Natural killer cell (primary cell): ENCODE measurements around the gene TBX2. TPM values are rescaled to one million over a fixed set of nuclear protein-coding genes. Genes with fewer than 3 reads are reported as not detected.

Source experiments
- ATAC-seq, 3 donors: fragments of 150-1000 bp in 2 of 3; fragments of 200-7000 bp in 1 of 3; cut with Tn5 transposase; 1 replicate in 1 of 3; 2 replicates in 2 of 3; pipeline ENCODE4 v1.10.0; 2021; ENCODE audit warnings: mild to moderate bottlenecking in 2 of 3, moderate library complexity in 2 of 3
- DNase-seq, 2 donors: peaks; one replicate each; pipeline versions ENCODE4 v3.0.0 to v3.0.0-alpha.2; 2013 to 2021; ENCODE audit warnings: mixed read lengths in 1 of 2
- H3K27ac ChIP-seq: one replicate; pipeline ENCODE4 v1.5.1; 2013; ENCODE audit warnings: mild to moderate bottlenecking, low read length
- H3K27me3 ChIP-seq: one replicate; pipeline ENCODE4 v1.6.1; 2013; ENCODE audit warnings: low read length; ENCODE audit not compliant: control insufficient read depth, insufficient read depth
- H3K36me3 ChIP-seq: one replicate; pipeline ENCODE4 v1.6.1; 2013; ENCODE audit warnings: low read length; ENCODE audit not compliant: control insufficient read depth, insufficient read depth
- H3K4me1 ChIP-seq: one replicate; pipeline ENCODE4 v1.6.1; 2013; ENCODE audit warnings: low read length; ENCODE audit not compliant: control insufficient read depth, insufficient read depth
- H3K4me3 ChIP-seq: one replicate; pipeline ENCODE4 v1.5.1; 2013; ENCODE audit warnings: low read length
- H3K9me3 ChIP-seq: one replicate; pipeline ENCODE4 v1.6.1; 2013; ENCODE audit warnings: low read length; ENCODE audit not compliant: control insufficient read depth, insufficient read depth
- H3K27ac Mint-ChIP-seq, 2 donors: one replicate each; pipeline ENCODE4 v1.8.0; 2022; ENCODE audit warnings: mild to moderate bottlenecking in 2 of 2, mixed read lengths in 2 of 2, moderate library complexity in 1 of 2
- H3K27me3 Mint-ChIP-seq, 2 donors: one replicate each; pipeline ENCODE4 v1.8.0; 2022; ENCODE audit warnings: low read depth in 2 of 2, mixed read lengths in 2 of 2
- H3K36me3 Mint-ChIP-seq: one replicate; pipeline ENCODE4 v1.8.0; 2022; ENCODE audit warnings: mixed read lengths
- H3K4me1 Mint-ChIP-seq, 2 donors: one replicate each; pipeline ENCODE4 v1.8.0; 2022; ENCODE audit warnings: mixed read lengths in 2 of 2
- H3K4me3 Mint-ChIP-seq: one replicate; pipeline ENCODE4 v1.8.0; 2022; ENCODE audit warnings: mild to moderate bottlenecking, moderate library complexity, mixed read lengths
- H3K9me3 Mint-ChIP-seq, 2 donors: one replicate each; pipeline ENCODE4 v1.8.0; 2022; ENCODE audit warnings: mixed read lengths in 2 of 2
- CTCF ChIP-seq: fragments of 200-600 bp; IDR thresholded peaks from one replicate; pipeline ENCODE4 v1.8.0; 2022; ENCODE audit warnings: antibody characterized with exemption
- WGBS: methylation state at CpG from one replicate; pipeline ENCODE4 v1.1.7; 2013; ENCODE audit warnings: missing lambda C conversion rate; ENCODE audit not compliant: insufficient coverage; 5-methylcytosine and 5-hydroxymethylcytosine counted together
- intact Hi-C: fragments of 100-400 bp; cut with micrococcal nuclease; formaldehyde crosslinking; loops from one replicate; pipeline ENCODE4 v1.14.2; 2022
- total RNA-seq, 4 donors: library from RNA; stranded (reverse); fragments of 120-200 nt in 1 of 4; gene quantifications; one replicate each; pipeline versions ENCODE4 v1.2.3 to v1.2.4, GENCODE V29; 2013 to 2022

TBX2 gene
- total RNA-seq, 3 donors from 2014 or later (not counting 1 experiment from before 2014, with no cell fraction given), result 0.09 to 0.23 TPM; not detected in 1

GRCh38 chr17:61401389-61402072 lies 1.9 kb downstream of the TBX2 start:
- Mint-ChIP-seq H3K27me3 (peaks cover 33 to 46% of the 10 kb centered on the region in 2 donors), H3K4me3 (no peak overlapping the region), H3K9me3 (no peaks in the 10 kb centered on the region), H3K4me1 (peaks cover 27% of the 10 kb centered on the region in 2 donors), H3K36me3 (no peaks in the 10 kb centered on the region), H3K27ac (no peak overlapping the region)
- intact Hi-C loops, result no loop called here
- H3K36me3 ChIP-seq, result no peaks in the 10 kb centered on the region
- no peaks in the 10 kb centered on the region for H3K9me3 ChIP-seq
- no peak for TF ChIP-seq CTCF
- H3K27me3 ChIP-seq, result peaks cover 66% of the 10 kb centered on the region
- no peak overlapping the region for H3K27ac ChIP-seq
- DNase-seq (no peak), ATAC-seq (no peak)
- peaks cover 60% of the 10 kb centered on the region for H3K4me1 ChIP-seq
- 10% methylated on average over 23 of the region's 25 CpGs for WGBS
- no peak overlapping the region for H3K4me3 ChIP-seq

GRCh38 chr17:61402073-61402541 lies 2.5 kb downstream of the TBX2 start:
- no peak for TF ChIP-seq CTCF
- WGBS, result 12% methylated on average over 11 of the region's 11 CpGs
- ATAC-seq (no peak), DNase-seq (no peak)
- no peaks in the 10 kb centered on the region for H3K36me3 Mint-ChIP-seq
- peak overlapping the region in 1 of 2 donors; percentile 56 for H3K27ac Mint-ChIP-seq
- no peaks in the 10 kb centered on the region for H3K9me3 Mint-ChIP-seq
- Histone ChIP-seq H3K4me3 (no peak overlapping the region), H3K4me1 (peaks cover 60% of the 10 kb centered on the region), H3K36me3 (no peaks in the 10 kb centered on the region), H3K27ac (no peak overlapping the region), H3K27me3 (peaks cover 67% of the 10 kb centered on the region), H3K9me3 (no peaks in the 10 kb centered on the region)
- H3K27me3 Mint-ChIP-seq, result peaks cover 39 to 50% of the 10 kb centered on the region in 2 donors
- intact Hi-C loops, result no loop called here
- H3K4me3 Mint-ChIP-seq, result peak overlapping the region; percentile 49
- peaks cover 27% of the 10 kb centered on the region in 2 donors for H3K4me1 Mint-ChIP-seq

GRCh38 chr17:61402978-61403800 lies 3.5 kb downstream of the TBX2 start:
- Histone ChIP-seq H3K27me3 (peaks cover 70% of the 10 kb centered on the region), H3K9me3 (no peaks in the 10 kb centered on the region)
- WGBS, result 5% methylated on average over 55 of the region's 55 CpGs

More at GRCh38 chr17:61402978-61403800, 3.5 kb downstream of the TBX2 start:
- Mint-ChIP-seq H3K27ac (peak overlapping the region in 1 of 2 donors; percentile 56), H3K4me1 (peaks cover 27 to 28% of the 10 kb centered on the region in 2 donors), H3K27me3 (peaks cover 49 to 61% of the 10 kb centered on the region in 2 donors), H3K4me3 (peak overlapping the region; percentile 59), H3K36me3 (no peaks in the 10 kb centered on the region), H3K9me3 (no peaks in the 10 kb centered on the region)
- Histone ChIP-seq H3K4me3 (no peak overlapping the region), H3K36me3 (no peaks in the 10 kb centered on the region), H3K4me1 (peaks cover 56% of the 10 kb centered on the region), H3K27ac (no peak overlapping the region)
- intact Hi-C loops, result no loop called here
- no peak for TF ChIP-seq CTCF
- ATAC-seq (peak in 1 of 3 donors; percentile 28), DNase-seq (peak in 1 of 2 donors; percentile 54)
